Measurements from ENCODE around the gene REELD1.

Gene REELD1

GRCh38 chr4:146214238-146214637 lies at the start of gene REELD1:
Gene REELD1, plus strand, starts transcription at chr4:146214538. Its CDS starts 2,415 bp downstream, at chr4:146216953.
- H3K4me1 ChIP-seq (ENCODE audit: control insufficient read depth, insufficient read depth, low read length): no peaks in the 10 kb centered on the region
- DNase-seq (ENCODE audit: low read depth): no peak
- no peak within 1 kb of the TSS for H3K9ac ChIP-seq (ENCODE audit: low read length)
- no peaks in the 10 kb centered on the region for H3K27me3 ChIP-seq (replicated peaks; ENCODE audit: control insufficient read depth, insufficient read depth, low read length)
- H3K9me3 ChIP-seq (ENCODE audit: control insufficient read depth, low read length): no peaks in the 10 kb centered on the region
- H3K4me3 ChIP-seq (ENCODE audit: low read length): no peak within 1 kb of the TSS
- no peaks in the 10 kb centered on the region for H3K36me3 ChIP-seq (ENCODE audit: control insufficient read depth, insufficient read depth, low read length, severe bottlenecking)

GRCh38 chr4:146165221-146165620 lies 49.1 kb upstream of the REELD1 start:
- H3K27me3 ChIP-seq (replicated peaks; ENCODE audit: control insufficient read depth, insufficient read depth, low read length): no peaks in the 10 kb centered on the region
- H3K4me3 ChIP-seq (ENCODE audit: low read length): no peak overlapping the region
- no peak overlapping the region for H3K9ac ChIP-seq (ENCODE audit: low read length)
- peaks cover 12% of the 10 kb centered on the region for H3K9me3 ChIP-seq (ENCODE audit: control insufficient read depth, low read length)
- DNase-seq (ENCODE audit: low read depth): no peak
- H3K4me1 ChIP-seq (ENCODE audit: control insufficient read depth, insufficient read depth, low read length): peaks cover 5% of the 10 kb centered on the region
- H3K36me3 ChIP-seq (ENCODE audit: control insufficient read depth, insufficient read depth, low read length, severe bottlenecking): no peaks in the 10 kb centered on the region

GRCh38 chr4:146165840-146166239 lies 48.5 kb upstream of the REELD1 start:
- Histone ChIP-seq H3K36me3 (ENCODE audit: control insufficient read depth, insufficient read depth, low read length, severe bottlenecking) (no peaks in the 10 kb centered on the region), H3K27me3 (replicated peaks; ENCODE audit: control insufficient read depth, insufficient read depth, low read length) (no peaks in the 10 kb centered on the region), H3K4me1 (ENCODE audit: control insufficient read depth, insufficient read depth, low read length) (peaks cover 5% of the 10 kb centered on the region), H3K9me3 (ENCODE audit: control insufficient read depth, low read length) (peaks cover 12% of the 10 kb centered on the region), H3K9ac (ENCODE audit: low read length) (no peak overlapping the region), H3K4me3 (ENCODE audit: low read length) (no peak overlapping the region)
- peak; percentile 79 for DNase-seq (ENCODE audit: low read depth)

GRCh38 chr4:146170149-146170548 lies 44.2 kb upstream of the REELD1 start:
- Histone ChIP-seq H3K27me3 (replicated peaks; ENCODE audit: control insufficient read depth, insufficient read depth, low read length) (no peaks in the 10 kb centered on the region), H3K4me1 (ENCODE audit: control insufficient read depth, insufficient read depth, low read length) (peaks cover 5% of the 10 kb centered on the region), H3K9ac (ENCODE audit: low read length) (no peak overlapping the region), H3K36me3 (ENCODE audit: control insufficient read depth, insufficient read depth, low read length, severe bottlenecking) (no peaks in the 10 kb centered on the region), H3K9me3 (ENCODE audit: control insufficient read depth, low read length) (no peaks in the 10 kb centered on the region), H3K4me3 (ENCODE audit: low read length) (no peak overlapping the region)
- DNase-seq (ENCODE audit: low read depth): no peak

GRCh38 chr4:146175541-146176453 lies 38.5 kb upstream of the REELD1 start, which contains the start of gene LSM6:
Gene LSM6, plus strand, starts transcription at chr4:146175718. Its CDS starts 7,204 bp downstream, at chr4:146182922.
- Histone ChIP-seq H3K4me1 (ENCODE audit: control insufficient read depth, insufficient read depth, low read length) (peaks cover 19% of the 10 kb centered on the region), H3K4me3 (ENCODE audit: low read length) (peak within 1 kb of the TSS; percentile 97), H3K27me3 (replicated peaks; ENCODE audit: control insufficient read depth, insufficient read depth, low read length) (no peaks in the 10 kb centered on the region), H3K9ac (ENCODE audit: low read length) (peak within 1 kb of the TSS; percentile 97), H3K36me3 (ENCODE audit: control insufficient read depth, insufficient read depth, low read length, severe bottlenecking) (no peaks in the 10 kb centered on the region), H3K9me3 (ENCODE audit: control insufficient read depth, low read length) (no peaks in the 10 kb centered on the region)
- peak; percentile 94 for DNase-seq (ENCODE audit: low read depth)

GRCh38 chr4:146176891-146177290 lies 37.4 kb upstream of the REELD1 start:
- Histone ChIP-seq H3K9me3 (ENCODE audit: control insufficient read depth, low read length) (no peaks in the 10 kb centered on the region), H3K4me1 (ENCODE audit: control insufficient read depth, insufficient read depth, low read length) (peaks cover 19% of the 10 kb centered on the region), H3K27me3 (replicated peaks; ENCODE audit: control insufficient read depth, insufficient read depth, low read length) (no peaks in the 10 kb centered on the region), H3K9ac (ENCODE audit: low read length) (peak overlapping the region; percentile 97), H3K36me3 (ENCODE audit: control insufficient read depth, insufficient read depth, low read length, severe bottlenecking) (no peaks in the 10 kb centered on the region), H3K4me3 (ENCODE audit: low read length) (peak overlapping the region; percentile 97)
- no peak for DNase-seq (ENCODE audit: low read depth)

- Histone ChIP-seq H3K27me3 (replicated peaks; ENCODE audit: control insufficient read depth, insufficient read depth, low read length) (no peaks in the 10 kb centered on the region), H3K9me3 (ENCODE audit: control insufficient read depth, low read length) (no peaks in the 10 kb centered on the region)
Observed at GRCh38 chr4:146178126-146178525, 36.2 kb upstream of the REELD1 start.

GRCh38 chr4:146179784-146180370 lies 34.5 kb upstream of the REELD1 start:
- Histone ChIP-seq H3K4me1 (ENCODE audit: control insufficient read depth, insufficient read depth, low read length) (peaks cover 19% of the 10 kb centered on the region), H3K36me3 (ENCODE audit: control insufficient read depth, insufficient read depth, low read length, severe bottlenecking) (peaks cover 16% of the 10 kb centered on the region), H3K27me3 (replicated peaks; ENCODE audit: control insufficient read depth, insufficient read depth, low read length) (no peaks in the 10 kb centered on the region), H3K9me3 (ENCODE audit: control insufficient read depth, low read length) (no peaks in the 10 kb centered on the region), H3K9ac (ENCODE audit: low read length) (no peak overlapping the region), H3K4me3 (ENCODE audit: low read length) (no peak overlapping the region)
- DNase-seq (ENCODE audit: low read depth): no peak

More at GRCh38 chr4:146178126-146178525, 36.2 kb upstream of the REELD1 start:
- H3K9ac ChIP-seq (ENCODE audit: low read length): no peak overlapping the region
- no peak for DNase-seq (ENCODE audit: low read depth)
- peaks cover 19% of the 10 kb centered on the region for H3K4me1 ChIP-seq (ENCODE audit: control insufficient read depth, insufficient read depth, low read length)
- peaks cover 2% of the 10 kb centered on the region for H3K36me3 ChIP-seq (ENCODE audit: control insufficient read depth, insufficient read depth, low read length, severe bottlenecking)
- no peak overlapping the region for H3K4me3 ChIP-seq (ENCODE audit: low read length)

- H3K9me3 ChIP-seq (ENCODE audit: control insufficient read depth, low read length): no peaks in the 10 kb centered on the region
- H3K9ac ChIP-seq (ENCODE audit: low read length): no peak overlapping the region
- DNase-seq (ENCODE audit: low read depth): no peak
- H3K4me3 ChIP-seq (ENCODE audit: low read length): no peak overlapping the region
- peaks cover 34% of the 10 kb centered on the region for H3K36me3 ChIP-seq (ENCODE audit: control insufficient read depth, insufficient read depth, low read length, severe bottlenecking)
- no peaks in the 10 kb centered on the region for H3K27me3 ChIP-seq (replicated peaks; ENCODE audit: control insufficient read depth, insufficient read depth, low read length)
- peaks cover 9% of the 10 kb centered on the region for H3K4me1 ChIP-seq (ENCODE audit: control insufficient read depth, insufficient read depth, low read length)
Observed at GRCh38 chr4:146182443-146182842, 31.9 kb upstream of the REELD1 start.

- no peaks in the 10 kb centered on the region for H3K9me3 ChIP-seq (ENCODE audit: control insufficient read depth, low read length)
- H3K4me1 ChIP-seq (ENCODE audit: control insufficient read depth, insufficient read depth, low read length): peaks cover 5% of the 10 kb centered on the region
- H3K36me3 ChIP-seq (ENCODE audit: control insufficient read depth, insufficient read depth, low read length, severe bottlenecking): peaks cover 41% of the 10 kb centered on the region
- no peak overlapping the region for H3K9ac ChIP-seq (ENCODE audit: low read length)
- H3K27me3 ChIP-seq (replicated peaks; ENCODE audit: control insufficient read depth, insufficient read depth, low read length): no peaks in the 10 kb centered on the region
- H3K4me3 ChIP-seq (ENCODE audit: low read length): no peak overlapping the region
- DNase-seq (ENCODE audit: low read depth): no peak
Observed at GRCh38 chr4:146183209-146183608, 31.1 kb upstream of the REELD1 start.

- peaks cover 10% of the 10 kb centered on the region for H3K4me1 ChIP-seq (ENCODE audit: control insufficient read depth, insufficient read depth, low read length)
- no peaks in the 10 kb centered on the region for H3K27me3 ChIP-seq (replicated peaks; ENCODE audit: control insufficient read depth, insufficient read depth, low read length)
- no peak overlapping the region for H3K9ac ChIP-seq (ENCODE audit: low read length)
- no peak for DNase-seq (ENCODE audit: low read depth)
- peaks cover 67% of the 10 kb centered on the region for H3K36me3 ChIP-seq (ENCODE audit: control insufficient read depth, insufficient read depth, low read length, severe bottlenecking)
- H3K9me3 ChIP-seq (ENCODE audit: control insufficient read depth, low read length): no peaks in the 10 kb centered on the region
- no peak overlapping the region for H3K4me3 ChIP-seq (ENCODE audit: low read length)
Observed at GRCh38 chr4:146186041-146186440, 28.3 kb upstream of the REELD1 start.

Data from adipocyte (in vitro differentiated cells).